ENCODE results near the gene OR13A1. TPM values are rescaled to one million over a fixed set of nuclear protein-coding genes. Genes with fewer than 3 reads are reported as not detected.

OR13A1 gene
- polyA plus RNA-seq, 3 donors = 0.04 to 0.08 TPM; not detected in 1

GRCh38 chr10:45253183-45253914 lies 62.1 kb downstream of the OR13A1 start:
- H3K27ac ChIP-seq (ENCODE audit: low read depth, low read length) = no peak overlapping the region
- WGBS, 3 donors = 41 to 73% (median 44%) methylated on average over 2 of the region's 2 CpGs

Other genes with a start within 250 kb of the OR13A1 start
- 10 to 100 TPM; 11.7 to 45.0 (median 23.4) TPM for gene ALOX5, start 58.6 kb upstream of the OR13A1 start, polyA plus RNA-seq

Data from adipose tissue (tissue), 3 donors.